ENCODE results near the gene MYO15A. TPM values are rescaled to one million over a fixed set of nuclear protein-coding genes. Genes with fewer than 3 reads are reported as not detected.
A peak's percentile ranks its signal among the peaks of the same experiment; 100 is the strongest.

The MYO15A gene
- polyA plus RNA-seq, 6 donors from 2014 or later: 0.43 to 2.0 (median 0.65) TPM

GRCh38 chr17:18143044-18143936, 34.7 kb downstream of the MYO15A start:
- Mint-ChIP-seq H3K27ac (peak overlapping the region in 1 of 6 donors; percentile 71), H3K4me1 (peaks cover 5 to 7% (median 6%) of the 10 kb centered on the region in 3 donors), H3K27me3 (peaks cover 0 to 8% (median 5%) of the 10 kb centered on the region in 3 donors), H3K9me3 (no peaks in the 10 kb centered on the region), H3K36me3 (no peaks in the 10 kb centered on the region), H3K4me3 (no peak overlapping the region)
- no peak for DNase-seq
- no peak for ATAC-seq (ENCODE audit: low read depth in 2 of 2)

- no peak for DNase-seq
- no peak overlapping the region for H3K4me3 Mint-ChIP-seq
- H3K27me3 Mint-ChIP-seq: peaks cover 0 to 15% (median 5%) of the 10 kb centered on the region in 3 donors
- no peaks in the 10 kb centered on the region for H3K9me3 Mint-ChIP-seq
- no peaks in the 10 kb centered on the region for H3K36me3 Mint-ChIP-seq
- ATAC-seq (ENCODE audit: low read depth in 2 of 2): no peak
- no peak overlapping the region for H3K27ac Mint-ChIP-seq
- peaks cover 5 to 7% (median 6%) of the 10 kb centered on the region in 3 donors for H3K4me1 Mint-ChIP-seq
These were observed 35.7 kb downstream of the MYO15A start for GRCh38 chr17:18144261-18144660.

- no peaks in the 10 kb centered on the region for H3K9me3 Mint-ChIP-seq
- H3K36me3 Mint-ChIP-seq: no peaks in the 10 kb centered on the region
- no peak for ATAC-seq (ENCODE audit: low read depth in 2 of 2)
- peaks cover 0 to 15% (median 5%) of the 10 kb centered on the region in 3 donors for H3K27me3 Mint-ChIP-seq
- no peak for DNase-seq
- H3K27ac Mint-ChIP-seq: peak overlapping the region in 2 of 6 donors; percentile 44 to 71
- H3K4me1 Mint-ChIP-seq: peaks cover 5 to 7% (median 6%) of the 10 kb centered on the region in 3 donors
- no peak overlapping the region for H3K4me3 Mint-ChIP-seq
These were observed 36.3 kb downstream of the MYO15A start for GRCh38 chr17:18144855-18145254.

- Mint-ChIP-seq H3K4me1 (peaks cover 5 to 6% (median 6%) of the 10 kb centered on the region in 3 donors), H3K27ac (no peak overlapping the region), H3K36me3 (no peaks in the 10 kb centered on the region), H3K9me3 (no peaks in the 10 kb centered on the region), H3K27me3 (peaks cover 0 to 15% (median 5%) of the 10 kb centered on the region in 3 donors), H3K4me3 (no peak overlapping the region)
- no peak for ATAC-seq (ENCODE audit: low read depth in 2 of 2)
- DNase-seq: no peak
These were observed 37.3 kb downstream of the MYO15A start for GRCh38 chr17:18145811-18146210.

GRCh38 chr17:18146259-18146658, 37.7 kb downstream of the MYO15A start:
- ATAC-seq (ENCODE audit: low read depth in 2 of 2): no peak
- Mint-ChIP-seq H3K36me3 (no peaks in the 10 kb centered on the region), H3K4me3 (peak overlapping the region in 1 of 8 donors; percentile 9), H3K9me3 (no peaks in the 10 kb centered on the region), H3K27me3 (peaks cover 0 to 15% (median 2%) of the 10 kb centered on the region in 3 donors), H3K27ac (no peak overlapping the region), H3K4me1 (peaks cover 1 to 2% (median 1%) of the 10 kb centered on the region in 3 donors)
- no peak for DNase-seq

GRCh38 chr17:18146980-18147379, 38.4 kb downstream of the MYO15A start:
- DNase-seq (no peak), ATAC-seq (ENCODE audit: low read depth in 2 of 2) (no peak)
- Mint-ChIP-seq H3K27ac (no peak overlapping the region), H3K4me3 (no peak overlapping the region), H3K4me1 (no peaks in the 10 kb centered on the region), H3K27me3 (peaks cover 0 to 15% (median 0%) of the 10 kb centered on the region in 3 donors), H3K9me3 (no peaks in the 10 kb centered on the region), H3K36me3 (no peaks in the 10 kb centered on the region)

GRCh38 chr17:18148586-18148985, 40.0 kb downstream of the MYO15A start:
- ATAC-seq (ENCODE audit: low read depth in 2 of 2) (no peak), DNase-seq (no peak)
- Mint-ChIP-seq H3K4me3 (no peak overlapping the region), H3K9me3 (no peaks in the 10 kb centered on the region), H3K4me1 (peaks cover 7 to 14% (median 11%) of the 10 kb centered on the region in 3 donors), H3K27ac (no peak overlapping the region), H3K27me3 (peaks cover 0 to 6% (median 0%) of the 10 kb centered on the region in 3 donors), H3K36me3 (no peaks in the 10 kb centered on the region)

GRCh38 chr17:18151290-18151689, 42.7 kb downstream of the MYO15A start:
- DNase-seq: no peak
- Mint-ChIP-seq H3K4me3 (peak overlapping the region in 2 of 8 donors; percentile 9 to 45), H3K27me3 (peaks cover 0 to 6% (median 0%) of the 10 kb centered on the region in 3 donors), H3K36me3 (no peaks in the 10 kb centered on the region), H3K4me1 (peaks cover 10 to 28% (median 23%) of the 10 kb centered on the region in 3 donors), H3K27ac (no peak overlapping the region), H3K9me3 (no peaks in the 10 kb centered on the region)
- no peak for ATAC-seq (ENCODE audit: low read depth in 2 of 2)

- no peak for DNase-seq
- no peak for ATAC-seq (ENCODE audit: low read depth in 2 of 2)
- Mint-ChIP-seq H3K9me3 (no peaks in the 10 kb centered on the region), H3K27me3 (no peaks in the 10 kb centered on the region), H3K27ac (no peak overlapping the region), H3K4me1 (peaks cover 21 to 45% (median 34%) of the 10 kb centered on the region in 3 donors), H3K4me3 (peak overlapping the region in 1 of 8 donors; percentile 78), H3K36me3 (no peaks in the 10 kb centered on the region)
These were observed 46.6 kb downstream of the MYO15A start for GRCh38 chr17:18155179-18155578.

- H3K27me3 Mint-ChIP-seq: peaks cover 0 to 3% (median 0%) of the 10 kb centered on the region in 3 donors
- H3K27ac Mint-ChIP-seq: peak overlapping the region in 3 of 6 donors; percentile 74 to 90 (median 78)
- peak overlapping the region in 1 of 8 donors; percentile 31 for H3K4me3 Mint-ChIP-seq
- H3K36me3 Mint-ChIP-seq: no peaks in the 10 kb centered on the region
- no peak for DNase-seq
- ATAC-seq (ENCODE audit: low read depth in 2 of 2): no peak
- H3K4me1 Mint-ChIP-seq: peaks cover 21 to 45% (median 34%) of the 10 kb centered on the region in 3 donors
- H3K9me3 Mint-ChIP-seq: no peaks in the 10 kb centered on the region
These were observed 47.8 kb downstream of the MYO15A start for GRCh38 chr17:18156171-18156975.

- Mint-ChIP-seq H3K9me3 (no peaks in the 10 kb centered on the region), H3K4me1 (peaks cover 21 to 45% (median 34%) of the 10 kb centered on the region in 3 donors), H3K36me3 (no peaks in the 10 kb centered on the region), H3K27ac (no peak overlapping the region), H3K27me3 (peaks cover 0 to 8% (median 0%) of the 10 kb centered on the region in 3 donors), H3K4me3 (peak overlapping the region in 1 of 8 donors; percentile 61)
- DNase-seq: no peak
- no peak for ATAC-seq (ENCODE audit: low read depth in 2 of 2)
These were observed 48.4 kb downstream of the MYO15A start for GRCh38 chr17:18156976-18157280.

- ATAC-seq (ENCODE audit: low read depth in 2 of 2) (no peak), DNase-seq (no peak)
- H3K36me3 Mint-ChIP-seq: no peaks in the 10 kb centered on the region
- H3K4me3 Mint-ChIP-seq: peak overlapping the region in 6 of 8 donors; percentile 20 to 95 (median 86)
- H3K27me3 Mint-ChIP-seq: peaks cover 0 to 8% (median 0%) of the 10 kb centered on the region in 3 donors
- no peaks in the 10 kb centered on the region for H3K9me3 Mint-ChIP-seq
- peak overlapping the region; percentile 22 to 96 (median 84) for H3K27ac Mint-ChIP-seq
- H3K4me1 Mint-ChIP-seq: peaks cover 20 to 42% (median 33%) of the 10 kb centered on the region in 3 donors
These were observed 48.9 kb downstream of the MYO15A start for GRCh38 chr17:18157354-18157985.

GRCh38 chr17:18158022-18158600, 49.6 kb downstream of the MYO15A start:
- Mint-ChIP-seq H3K4me3 (peak overlapping the region; percentile 76 to 95 (median 88)), H3K27ac (peak overlapping the region; percentile 81 to 98 (median 96)), H3K27me3 (peaks cover 0 to 8% (median 0%) of the 10 kb centered on the region in 3 donors), H3K9me3 (no peaks in the 10 kb centered on the region), H3K4me1 (peaks cover 16 to 36% (median 27%) of the 10 kb centered on the region in 3 donors), H3K36me3 (no peaks in the 10 kb centered on the region)
- DNase-seq (peak; percentile 92), ATAC-seq (ENCODE audit: low read depth in 2 of 2) (peak; percentile 87 to 92)

Measured in naive B cell (primary cell).